ENCODE measurements around the gene COL13A1.

COL13A1 gene

GRCh38 chr10:69804775-69805174 is 3.1 kb downstream of the COL13A1 start:
- no CpG with 5 or more reads among the region's 6 CpGs for WGBS (ENCODE audit: insufficient coverage, insufficient read length)
- Histone ChIP-seq H3K27me3 (ENCODE audit: control insufficient read depth, insufficient read depth, low read length) (peaks cover 6% of the 10 kb centered on the region; the same call in 1 of the 2 replicates), H3K36me3 (ENCODE audit: control insufficient read depth, insufficient read depth, low read length) (no peaks in the 10 kb centered on the region)

GRCh38 chr10:69807122-69807521 is 5.4 kb downstream of the COL13A1 start:
- H3K9me3 ChIP-seq (ENCODE audit: control insufficient read depth, insufficient read depth, low read length) = no peaks in the 10 kb centered on the region
- H3K36me3 ChIP-seq (ENCODE audit: control insufficient read depth, insufficient read depth, low read length) = no peaks in the 10 kb centered on the region
- H3K4me1 ChIP-seq (ENCODE audit: control insufficient read depth, insufficient read depth, low read length) = peaks cover 10% of the 10 kb centered on the region
- no peak for DNase-seq (ENCODE audit: low read depth, low spot score)
- H3K4me3 ChIP-seq (ENCODE audit: low read length) = no peak overlapping the region
- H3K27ac ChIP-seq (ENCODE audit: low read length) = no peak overlapping the region
- peaks cover 6% of the 10 kb centered on the region; the same call in 1 of the 2 replicates for H3K27me3 ChIP-seq (ENCODE audit: control insufficient read depth, insufficient read depth, low read length)
- no CpG with 5 or more reads among the region's 2 CpGs for WGBS (ENCODE audit: insufficient coverage, insufficient read length)

More at GRCh38 chr10:69804775-69805174, 3.1 kb downstream of the COL13A1 start:
- no peak overlapping the region for H3K27ac ChIP-seq (ENCODE audit: low read length)
- no peaks in the 10 kb centered on the region for H3K9me3 ChIP-seq (ENCODE audit: control insufficient read depth, insufficient read depth, low read length)
- peaks cover 8% of the 10 kb centered on the region for H3K4me1 ChIP-seq (ENCODE audit: control insufficient read depth, insufficient read depth, low read length)
- H3K4me3 ChIP-seq (ENCODE audit: low read length) = no peak overlapping the region
- DNase-seq (ENCODE audit: low read depth, low spot score) = no peak

GRCh38 chr10:69807696-69808095 is 6.0 kb downstream of the COL13A1 start:
- H3K27ac ChIP-seq (ENCODE audit: low read length) = no peak overlapping the region
- H3K27me3 ChIP-seq (ENCODE audit: control insufficient read depth, insufficient read depth, low read length) = peaks cover 6% of the 10 kb centered on the region; the same call in 1 of the 2 replicates
- no peak for DNase-seq (ENCODE audit: low read depth, low spot score)
- H3K36me3 ChIP-seq (ENCODE audit: control insufficient read depth, insufficient read depth, low read length) = no peaks in the 10 kb centered on the region
- no CpG with 5 or more reads among the region's 2 CpGs for WGBS (ENCODE audit: insufficient coverage, insufficient read length)
- H3K4me3 ChIP-seq (ENCODE audit: low read length) = no peak overlapping the region
- peaks cover 10% of the 10 kb centered on the region for H3K4me1 ChIP-seq (ENCODE audit: control insufficient read depth, insufficient read depth, low read length)
- no peaks in the 10 kb centered on the region for H3K9me3 ChIP-seq (ENCODE audit: control insufficient read depth, insufficient read depth, low read length)

- Histone ChIP-seq H3K4me3 (ENCODE audit: low read length) (no peak overlapping the region), H3K9me3 (ENCODE audit: control insufficient read depth, insufficient read depth, low read length) (no peaks in the 10 kb centered on the region), H3K4me1 (ENCODE audit: control insufficient read depth, insufficient read depth, low read length) (peaks cover 5% of the 10 kb centered on the region), H3K36me3 (ENCODE audit: control insufficient read depth, insufficient read depth, low read length) (no peaks in the 10 kb centered on the region), H3K27ac (ENCODE audit: low read length) (no peak overlapping the region), H3K27me3 (ENCODE audit: control insufficient read depth, insufficient read depth, low read length) (no peaks in the 10 kb centered on the region)
- no peak for DNase-seq (ENCODE audit: low read depth, low spot score)
- no CpG with 5 or more reads among the region's 1 CpG for WGBS (ENCODE audit: insufficient coverage, insufficient read length)
Measured at GRCh38 chr10:69809318-69809717, 7.6 kb downstream of the COL13A1 start.

GRCh38 chr10:69810097-69810496 is 8.4 kb downstream of the COL13A1 start:
- no CpG with 5 or more reads among the region's 9 CpGs for WGBS (ENCODE audit: insufficient coverage, insufficient read length)
- Histone ChIP-seq H3K36me3 (ENCODE audit: control insufficient read depth, insufficient read depth, low read length) (no peaks in the 10 kb centered on the region), H3K9me3 (ENCODE audit: control insufficient read depth, insufficient read depth, low read length) (no peaks in the 10 kb centered on the region), H3K4me1 (ENCODE audit: control insufficient read depth, insufficient read depth, low read length) (peaks cover 5% of the 10 kb centered on the region), H3K27me3 (ENCODE audit: control insufficient read depth, insufficient read depth, low read length) (no peaks in the 10 kb centered on the region), H3K4me3 (ENCODE audit: low read length) (no peak overlapping the region), H3K27ac (ENCODE audit: low read length) (no peak overlapping the region)
- DNase-seq (ENCODE audit: low read depth, low spot score) = no peak

GRCh38 chr10:69810675-69811397 is 9.1 kb downstream of the COL13A1 start:
- Histone ChIP-seq H3K4me1 (ENCODE audit: control insufficient read depth, insufficient read depth, low read length) (peaks cover 5% of the 10 kb centered on the region), H3K27ac (ENCODE audit: low read length) (no peak overlapping the region), H3K9me3 (ENCODE audit: control insufficient read depth, insufficient read depth, low read length) (no peaks in the 10 kb centered on the region), H3K36me3 (ENCODE audit: control insufficient read depth, insufficient read depth, low read length) (no peaks in the 10 kb centered on the region), H3K27me3 (ENCODE audit: control insufficient read depth, insufficient read depth, low read length) (no peaks in the 10 kb centered on the region), H3K4me3 (ENCODE audit: low read length) (no peak overlapping the region)
- DNase-seq (ENCODE audit: low read depth, low spot score) = no peak
- no CpG with 5 or more reads among the region's 12 CpGs for WGBS (ENCODE audit: insufficient coverage, insufficient read length)

GRCh38 chr10:69813632-69814031 is 11.9 kb downstream of the COL13A1 start:
- no peak for DNase-seq (ENCODE audit: low read depth, low spot score)
- no peaks in the 10 kb centered on the region for H3K36me3 ChIP-seq (ENCODE audit: control insufficient read depth, insufficient read depth, low read length)
- H3K27ac ChIP-seq (ENCODE audit: low read length) = no peak overlapping the region
- no CpG with 5 or more reads among the region's 4 CpGs for WGBS (ENCODE audit: insufficient coverage, insufficient read length)
- H3K4me3 ChIP-seq (ENCODE audit: low read length) = no peak overlapping the region
- H3K9me3 ChIP-seq (ENCODE audit: control insufficient read depth, insufficient read depth, low read length) = no peaks in the 10 kb centered on the region
- no peaks in the 10 kb centered on the region for H3K27me3 ChIP-seq (ENCODE audit: control insufficient read depth, insufficient read depth, low read length)
- H3K4me1 ChIP-seq (ENCODE audit: control insufficient read depth, insufficient read depth, low read length) = peaks cover 5% of the 10 kb centered on the region

GRCh38 chr10:69814251-69814650 is 12.5 kb downstream of the COL13A1 start:
- Histone ChIP-seq H3K9me3 (ENCODE audit: control insufficient read depth, insufficient read depth, low read length) (no peaks in the 10 kb centered on the region), H3K27ac (ENCODE audit: low read length) (no peak overlapping the region), H3K27me3 (ENCODE audit: control insufficient read depth, insufficient read depth, low read length) (no peaks in the 10 kb centered on the region), H3K4me3 (ENCODE audit: low read length) (no peak overlapping the region), H3K4me1 (ENCODE audit: control insufficient read depth, insufficient read depth, low read length) (peaks cover 5% of the 10 kb centered on the region), H3K36me3 (ENCODE audit: control insufficient read depth, insufficient read depth, low read length) (no peaks in the 10 kb centered on the region)
- no peak for DNase-seq (ENCODE audit: low read depth, low spot score)
- WGBS (ENCODE audit: insufficient coverage, insufficient read length) = no CpG with 5 or more reads among the region's 2 CpGs

GRCh38 chr10:69815104-69815503 is 13.4 kb downstream of the COL13A1 start:
- H3K36me3 ChIP-seq (ENCODE audit: control insufficient read depth, insufficient read depth, low read length) = no peaks in the 10 kb centered on the region
- no peak overlapping the region for H3K27ac ChIP-seq (ENCODE audit: low read length)
- peaks cover 5% of the 10 kb centered on the region for H3K4me1 ChIP-seq (ENCODE audit: control insufficient read depth, insufficient read depth, low read length)
- no peaks in the 10 kb centered on the region for H3K27me3 ChIP-seq (ENCODE audit: control insufficient read depth, insufficient read depth, low read length)
- no peak for DNase-seq (ENCODE audit: low read depth, low spot score)
- H3K4me3 ChIP-seq (ENCODE audit: low read length) = no peak overlapping the region
- WGBS (ENCODE audit: insufficient coverage, insufficient read length) = no CpG with 5 or more reads among the region's 6 CpGs
- H3K9me3 ChIP-seq (ENCODE audit: control insufficient read depth, insufficient read depth, low read length) = no peaks in the 10 kb centered on the region

- no peak for DNase-seq (ENCODE audit: low read depth, low spot score)
- Histone ChIP-seq H3K36me3 (ENCODE audit: control insufficient read depth, insufficient read depth, low read length) (no peaks in the 10 kb centered on the region), H3K9me3 (ENCODE audit: control insufficient read depth, insufficient read depth, low read length) (no peaks in the 10 kb centered on the region), H3K4me1 (ENCODE audit: control insufficient read depth, insufficient read depth, low read length) (peaks cover 2% of the 10 kb centered on the region), H3K27me3 (ENCODE audit: control insufficient read depth, insufficient read depth, low read length) (no peaks in the 10 kb centered on the region), H3K4me3 (ENCODE audit: low read length) (no peak overlapping the region), H3K27ac (ENCODE audit: low read length) (no peak overlapping the region)
- no CpG with 5 or more reads among the region's 5 CpGs for WGBS (ENCODE audit: insufficient coverage, insufficient read length)
Measured at GRCh38 chr10:69816521-69816920, 14.8 kb downstream of the COL13A1 start.

- H3K36me3 ChIP-seq (ENCODE audit: control insufficient read depth, insufficient read depth, low read length) = no peaks in the 10 kb centered on the region
- no peak for DNase-seq (ENCODE audit: low read depth, low spot score)
- H3K4me1 ChIP-seq (ENCODE audit: control insufficient read depth, insufficient read depth, low read length) = peaks cover 2% of the 10 kb centered on the region
- WGBS (ENCODE audit: insufficient coverage, insufficient read length) = no CpG with 5 or more reads among the region's 11 CpGs
- no peak overlapping the region for H3K27ac ChIP-seq (ENCODE audit: low read length)
- no peaks in the 10 kb centered on the region for H3K27me3 ChIP-seq (ENCODE audit: control insufficient read depth, insufficient read depth, low read length)
- H3K4me3 ChIP-seq (ENCODE audit: low read length) = no peak overlapping the region
- no peaks in the 10 kb centered on the region for H3K9me3 ChIP-seq (ENCODE audit: control insufficient read depth, insufficient read depth, low read length)
Measured at GRCh38 chr10:69817078-69817581, 15.4 kb downstream of the COL13A1 start.

All from iPS DF 6.9 (cell line).